ENCODE measurements around the gene KCNQ1. TPM values are rescaled to one million over a fixed set of nuclear protein-coding genes. Genes with fewer than 3 reads are reported as not detected.

Gene KCNQ1
- total and polyA plus RNA-seq, 2 experiments from 2014 or later: 0.45 to 0.87 TPM

- no peaks in the 10 kb centered on the region for H3K4me1 Mint-ChIP-seq
- TF ChIP-seq CREB1 (CRISPR knock-in tag; IDR thresholded peaks at IDR 0.05; ENCODE audit: low read depth) (no peak), ZNF114 (CRISPR knock-in tag; IDR thresholded peaks at IDR 0.05) (no peak), REST (IDR thresholded peaks at IDR 0.05; ENCODE audit: unreplicated experiment) (no peak), ZNF331 (CRISPR knock-in tag; IDR thresholded peaks at IDR 0.05; ENCODE audit: low read depth) (no peak), EZH2 (IDR thresholded peaks at IDR 0.05; ENCODE audit: low read depth, unreplicated experiment) (no peak), STAT1 (IDR thresholded peaks at IDR 0.05; ENCODE audit: unreplicated experiment) (no peak), POLR2AphosphoS5 (IDR thresholded peaks at IDR 0.05; ENCODE audit: low read depth) (no peak), EZH2phosphoT487 (IDR thresholded peaks at IDR 0.05; ENCODE audit: unreplicated experiment) (no peak), ZNF462 (CRISPR knock-in tag; IDR thresholded peaks at IDR 0.05) (no peak), JUNB (IDR thresholded peaks at IDR 0.05; ENCODE audit: unreplicated experiment) (no peak), ETS1 (IDR thresholded peaks at IDR 0.05) (no peak), CTCF (conservative IDR thresholded peaks at IDR 0.05; ENCODE audit: low read depth in 2 of 2) (no peak), NANOG (IDR thresholded peaks at IDR 0.05; ENCODE audit: borderline replicate concordance) (no peak)
- no peak overlapping the region for H3K4me2 ChIP-seq
- peaks cover 52% of the 10 kb centered on the region for H3K27me3 Mint-ChIP-seq (ENCODE audit: insufficient read depth, low read depth, poor library complexity)
- no peak overlapping the region for H3K27ac ChIP-seq (ENCODE audit: low read depth)
- H3K9me2 ChIP-seq (ENCODE audit: insufficient read depth): no peaks in the 10 kb centered on the region
- no peak overlapping the region for H2AFZ ChIP-seq
- H3K27ac Mint-ChIP-seq: no peak overlapping the region
- no peaks in the 10 kb centered on the region for H4K20me1 ChIP-seq (replicated peaks; ENCODE audit: insufficient read depth)
- H3K79me2 ChIP-seq (replicated peaks; ENCODE audit: insufficient read depth): no peaks in the 10 kb centered on the region
- ATAC-seq (no peak), DNase-seq (ENCODE audit: low spot score) (no peak)
- H3K4me3 Mint-ChIP-seq: no peak overlapping the region
- peaks cover 5% of the 10 kb centered on the region for H3K9me3 Mint-ChIP-seq
- no peaks in the 10 kb centered on the region for H3K36me3 ChIP-seq (ENCODE audit: insufficient read depth)
- H3K4me1 ChIP-seq (ENCODE audit: insufficient read depth): no peaks in the 10 kb centered on the region
- H3F3A ChIP-seq (replicated peaks; ENCODE audit: low read depth): no peaks in the 10 kb centered on the region
- peaks cover 54% of the 10 kb centered on the region for H3K27me3 ChIP-seq (ENCODE audit: insufficient read depth)
- H3K36me3 Mint-ChIP-seq (ENCODE audit: low read depth): no peaks in the 10 kb centered on the region
- no peak overlapping the region for H3K4me3 ChIP-seq
Measured at GRCh38 chr11:2472428-2473186, 27.8 kb downstream of the KCNQ1 start.

Data from GM23338 (cell line).